ENCODE results near the gene AFDN.

GRCh38 chr6:167882244-167882643 lies 55.5 kb downstream of the AFDN start:
- TF ChIP-seq CTCF (IDR thresholded peaks at IDR 0.05; ENCODE audit: insufficient read depth, low read length, poor library complexity, severe bottlenecking) (no peak), EZH2phosphoT487 (conservative IDR thresholded peaks at IDR 0.05; ENCODE audit: low read length) (no peak)

Measured in SU-DHL-6 (cell line).